ENCODE results near the gene TMTC3.

Gene TMTC3

GRCh38 chr12:88182416-88182815, 40.3 kb downstream of the TMTC3 start:
- TF ChIP-seq CTCF (IDR thresholded peaks at IDR 0.05): no peak
- Histone ChIP-seq H3K4me3 (no peak overlapping the region), H3K27ac (no peak overlapping the region), H3K27me3 (no peaks in the 10 kb centered on the region), H3K9me3 (no peaks in the 10 kb centered on the region), H3K36me3 (peaks cover 34 to 61% (median 55%) of the 10 kb centered on the region in 3 donors), H3K4me1 (no peaks in the 10 kb centered on the region)
- intact Hi-C loops (cut with DNase I; ENCODE audit: low total_unique reads): no loop called here
- no peak for DNase-seq

GRCh38 chr12:88184196-88184595, 42.1 kb downstream of the TMTC3 start:
- H3K4me1 ChIP-seq: no peaks in the 10 kb centered on the region
- no peak for DNase-seq
- intact Hi-C loops (cut with DNase I; ENCODE audit: low total_unique reads): no loop called here
- H3K4me3 ChIP-seq: no peak overlapping the region
- no peaks in the 10 kb centered on the region for H3K27me3 ChIP-seq
- H3K9me3 ChIP-seq: no peaks in the 10 kb centered on the region
- no peak for TF ChIP-seq CTCF (IDR thresholded peaks at IDR 0.05)
- peaks cover 39 to 45% (median 43%) of the 10 kb centered on the region in 3 donors for H3K36me3 ChIP-seq
- H3K27ac ChIP-seq: no peak overlapping the region

- Histone ChIP-seq H3K36me3 (peaks cover 33 to 37% (median 34%) of the 10 kb centered on the region in 3 donors), H3K4me3 (no peak overlapping the region), H3K27ac (no peak overlapping the region), H3K27me3 (no peaks in the 10 kb centered on the region), H3K4me1 (no peaks in the 10 kb centered on the region), H3K9me3 (no peaks in the 10 kb centered on the region)
- no peak for DNase-seq
- TF ChIP-seq CTCF (IDR thresholded peaks at IDR 0.05): no peak
- intact Hi-C loops (cut with DNase I; ENCODE audit: low total_unique reads): no loop called here
Observed at GRCh38 chr12:88185279-88185678, 43.2 kb downstream of the TMTC3 start.

- Histone ChIP-seq H3K27ac (no peak overlapping the region), H3K4me3 (no peak overlapping the region), H3K4me1 (no peaks in the 10 kb centered on the region), H3K27me3 (no peaks in the 10 kb centered on the region), H3K9me3 (no peaks in the 10 kb centered on the region), H3K36me3 (peaks cover 27 to 37% (median 32%) of the 10 kb centered on the region in 3 donors)
- no peak for TF ChIP-seq CTCF (IDR thresholded peaks at IDR 0.05)
- intact Hi-C loops (cut with DNase I; ENCODE audit: low total_unique reads): no loop called here
- no peak for DNase-seq
Observed at GRCh38 chr12:88185988-88186387, 43.9 kb downstream of the TMTC3 start.

- TF ChIP-seq CTCF (IDR thresholded peaks at IDR 0.05): no peak
- intact Hi-C loops (cut with DNase I; ENCODE audit: low total_unique reads): no loop called here
- Histone ChIP-seq H3K36me3 (peaks cover 22 to 32% (median 25%) of the 10 kb centered on the region in 3 donors), H3K4me1 (no peaks in the 10 kb centered on the region), H3K9me3 (no peaks in the 10 kb centered on the region), H3K4me3 (no peak overlapping the region), H3K27ac (no peak overlapping the region), H3K27me3 (no peaks in the 10 kb centered on the region)
- DNase-seq: no peak
Observed at GRCh38 chr12:88187571-88187970, 45.5 kb downstream of the TMTC3 start.

- TF ChIP-seq CTCF (IDR thresholded peaks at IDR 0.05): no peak
- no peak for DNase-seq
- H3K4me1 ChIP-seq: no peaks in the 10 kb centered on the region
- intact Hi-C loops (cut with DNase I; ENCODE audit: low total_unique reads): no loop called here
- H3K36me3 ChIP-seq: peaks cover 16 to 32% (median 25%) of the 10 kb centered on the region in 3 donors
- no peaks in the 10 kb centered on the region for H3K27me3 ChIP-seq
- H3K27ac ChIP-seq: no peak overlapping the region
- H3K4me3 ChIP-seq: no peak overlapping the region
- H3K9me3 ChIP-seq: no peaks in the 10 kb centered on the region
Observed at GRCh38 chr12:88188180-88188579, 46.1 kb downstream of the TMTC3 start.

All from tibial artery (tissue), 4 donors.